Psoas muscle (tissue), 8 donors: Measurements from ENCODE around the gene COBL. TPM values are rescaled to one million over a fixed set of nuclear protein-coding genes. Genes with fewer than 3 reads are reported as not detected.

Experiments
- ATAC-seq, 4 donors: fragments of 200-7000 bp; cut with Tn5 transposase; one replicate each; pipeline ENCODE4 v1.9.1; 2020; ENCODE audit warnings: moderate library complexity in 3 of 4, mild to moderate bottlenecking in 2 of 4
- DNase-seq, 2 donors: peaks; one replicate each; pipeline ENCODE4 v3.0.0-alpha.2; 2020
- H3K27ac ChIP-seq: fragments of 200-600 bp; one replicate; pipeline ENCODE4 v1.8.0; 2022
- H3K27me3 ChIP-seq, 3 donors: fragments of 200-600 bp in 1 of 3; one replicate each; pipeline versions ENCODE4 v1.6.1 to v1.8.0; 2013 to 2022; ENCODE audit warnings: low read length in 2 of 3, mild to moderate bottlenecking in 2 of 3, moderate library complexity in 1 of 3; ENCODE audit not compliant: insufficient read depth in 3 of 3
- H3K36me3 ChIP-seq, 2 donors: fragments of 200-600 bp in 1 of 2; one replicate each; pipeline versions ENCODE4 v1.6.1 to v1.8.0; 2013 to 2022; ENCODE audit warnings: low read depth in 1 of 2, mild to moderate bottlenecking in 1 of 2, moderate library complexity in 1 of 2; ENCODE audit not compliant: insufficient read depth in 1 of 2
- H3K4me1 ChIP-seq: fragments of 200-600 bp; one replicate; pipeline ENCODE4 v1.8.0; 2022
- H3K4me3 ChIP-seq: fragments of 200-600 bp; one replicate; pipeline ENCODE4 v1.8.0; 2022; ENCODE audit warnings: mild to moderate bottlenecking
- H3K9me3 ChIP-seq: fragments of 200-600 bp; one replicate; pipeline ENCODE4 v1.8.0; 2022
- WGBS, 3 donors: extraction: QIAGEN DNeasy Blood & Tissue Kit; methylation state at CpG; one replicate each; pipeline versions ENCODE4 v1.1.6 to v1.1.7; 2013; 5-methylcytosine and 5-hydroxymethylcytosine counted together
- intact Hi-C, 2 donors: fragments of 100-400 bp; cut with DNase I; formaldehyde crosslinking; loops; one replicate each; pipeline versions ENCODE4 v1.11.0 to v1.14.2; 2022
- polyA plus RNA-seq, 3 donors: library from polyadenylated mRNA; stranded (reverse); fragments of 200-250 nt; gene quantifications; one replicate each; pipeline ENCODE4 v1.2.3, GENCODE V29; 2013
- total RNA-seq, 4 donors: library from RNA; stranded (reverse); fragmentation: NEBNext Ultra II Directional in 2 of 4; extraction: Animal tissue kit (Norgen Biotek cat#: 25700) in 2 of 4; gene quantifications; one replicate each; pipeline versions ENCODE4 v1.2.1 to v1.2.4, GENCODE V29; 2021 to 2023
- TF ChIP-seq, protein P1 (sequence below): fragments of 200-600 bp; IDR thresholded peaks from one replicate; pipeline ENCODE4 v1.8.0; 2022; ENCODE audit warnings: antibody characterized with exemption
- donor health status: healthy with polysubstance abuse.
- donor health status: DM: no; HTN: no; CAD: no; lungs with moderate emphysema.
- donor health status: Bipolar disorder and iron deficiency.
- donor health status: healthy.
- donor health status: DM: yes; HTN: yes; CAD: no.
- donor health status: DM: no; HTN: no; CAD: no.
- donor health status: DM: no; HTN: no; CAD: no.
- donor health status: DM: yes; HTN: yes; CAD: no.

Gene COBL
- total and polyA plus RNA-seq, 7 donors: 57.5 to 139 (median 115) TPM

DNA sequence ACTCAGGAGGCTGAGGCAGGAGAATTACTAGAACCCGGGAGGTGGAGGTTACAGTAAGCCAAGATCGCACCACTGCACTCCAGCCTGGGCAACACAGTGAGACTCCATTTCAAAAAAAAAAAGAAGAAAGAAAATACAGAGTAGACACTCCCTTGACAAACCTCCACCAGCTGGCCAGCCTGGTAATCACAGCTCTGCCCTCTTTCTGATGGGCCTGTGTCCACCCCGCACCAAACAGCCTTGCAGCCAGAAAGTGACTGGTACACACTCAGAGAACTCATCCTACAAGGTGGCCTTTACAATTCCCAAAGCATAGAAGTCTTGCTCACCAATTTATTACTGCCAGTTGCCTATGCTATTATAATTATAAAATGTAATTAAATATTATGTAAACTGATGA lies 66.6 kb downstream of the COBL start:
- no peaks in the 10 kb centered on the region for H3K27me3 ChIP-seq
- peaks cover 53% of the 10 kb centered on the region for H3K4me1 ChIP-seq
- TF ChIP-seq, protein P1, sequence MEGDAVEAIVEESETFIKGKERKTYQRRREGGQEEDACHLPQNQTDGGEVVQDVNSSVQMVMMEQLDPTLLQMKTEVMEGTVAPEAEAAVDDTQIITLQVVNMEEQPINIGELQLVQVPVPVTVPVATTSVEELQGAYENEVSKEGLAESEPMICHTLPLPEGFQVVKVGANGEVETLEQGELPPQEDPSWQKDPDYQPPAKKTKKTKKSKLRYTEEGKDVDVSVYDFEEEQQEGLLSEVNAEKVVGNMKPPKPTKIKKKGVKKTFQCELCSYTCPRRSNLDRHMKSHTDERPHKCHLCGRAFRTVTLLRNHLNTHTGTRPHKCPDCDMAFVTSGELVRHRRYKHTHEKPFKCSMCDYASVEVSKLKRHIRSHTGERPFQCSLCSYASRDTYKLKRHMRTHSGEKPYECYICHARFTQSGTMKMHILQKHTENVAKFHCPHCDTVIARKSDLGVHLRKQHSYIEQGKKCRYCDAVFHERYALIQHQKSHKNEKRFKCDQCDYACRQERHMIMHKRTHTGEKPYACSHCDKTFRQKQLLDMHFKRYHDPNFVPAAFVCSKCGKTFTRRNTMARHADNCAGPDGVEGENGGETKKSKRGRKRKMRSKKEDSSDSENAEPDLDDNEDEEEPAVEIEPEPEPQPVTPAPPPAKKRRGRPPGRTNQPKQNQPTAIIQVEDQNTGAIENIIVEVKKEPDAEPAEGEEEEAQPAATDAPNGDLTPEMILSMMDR: no peak
- H3K4me3 ChIP-seq: no peak overlapping the region
- 74 to 88% (median 88%) methylated on average over 3 of the region's 3 CpGs for WGBS, 3 donors
- DNase-seq (no peak), ATAC-seq (peak in 2 of 4 donors; percentile 53 to 59)
- no peaks in the 10 kb centered on the region for H3K9me3 ChIP-seq
- no peaks in the 10 kb centered on the region for H3K36me3 ChIP-seq
- intact Hi-C loops: no loop called here
- no peak overlapping the region for H3K27ac ChIP-seq

DNA sequence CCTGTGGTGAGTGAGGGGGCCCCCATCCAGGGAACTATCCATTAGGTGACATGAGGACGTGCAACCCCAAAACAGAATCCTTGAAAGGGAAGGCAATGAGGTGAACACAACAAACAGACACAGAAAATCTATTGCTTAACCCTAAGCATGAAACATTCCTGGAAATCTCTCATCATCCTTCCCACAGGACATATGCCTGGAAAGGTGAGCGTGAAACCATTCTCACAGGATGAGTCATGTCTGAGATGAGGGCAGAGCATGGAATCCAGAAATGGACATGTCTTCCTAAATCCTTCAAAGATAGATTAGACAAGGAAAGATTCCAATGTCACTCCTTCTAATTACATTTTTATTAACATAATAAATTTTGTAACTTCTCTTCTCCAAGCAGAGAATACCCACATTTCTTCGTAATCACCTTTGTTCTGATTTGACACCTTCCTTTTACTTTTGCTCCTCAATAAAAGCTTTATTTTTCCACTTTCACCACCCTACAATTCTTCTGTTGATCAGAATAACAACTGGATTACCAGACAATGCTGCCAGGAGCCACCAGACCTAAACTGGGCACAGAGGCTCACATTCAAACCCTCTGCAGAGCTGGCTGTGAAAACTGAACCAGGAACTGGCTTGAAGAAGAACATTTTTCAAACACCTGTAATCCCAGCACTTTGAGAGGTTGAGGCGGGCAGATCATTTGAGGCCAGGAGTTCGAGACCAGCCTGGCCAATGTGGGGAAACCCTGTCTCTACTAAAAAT lies 67.2 kb downstream of the COBL start:
- 71 to 76% (median 74%) methylated on average over 5 of the region's 5 CpGs for WGBS, 3 donors

DNA sequence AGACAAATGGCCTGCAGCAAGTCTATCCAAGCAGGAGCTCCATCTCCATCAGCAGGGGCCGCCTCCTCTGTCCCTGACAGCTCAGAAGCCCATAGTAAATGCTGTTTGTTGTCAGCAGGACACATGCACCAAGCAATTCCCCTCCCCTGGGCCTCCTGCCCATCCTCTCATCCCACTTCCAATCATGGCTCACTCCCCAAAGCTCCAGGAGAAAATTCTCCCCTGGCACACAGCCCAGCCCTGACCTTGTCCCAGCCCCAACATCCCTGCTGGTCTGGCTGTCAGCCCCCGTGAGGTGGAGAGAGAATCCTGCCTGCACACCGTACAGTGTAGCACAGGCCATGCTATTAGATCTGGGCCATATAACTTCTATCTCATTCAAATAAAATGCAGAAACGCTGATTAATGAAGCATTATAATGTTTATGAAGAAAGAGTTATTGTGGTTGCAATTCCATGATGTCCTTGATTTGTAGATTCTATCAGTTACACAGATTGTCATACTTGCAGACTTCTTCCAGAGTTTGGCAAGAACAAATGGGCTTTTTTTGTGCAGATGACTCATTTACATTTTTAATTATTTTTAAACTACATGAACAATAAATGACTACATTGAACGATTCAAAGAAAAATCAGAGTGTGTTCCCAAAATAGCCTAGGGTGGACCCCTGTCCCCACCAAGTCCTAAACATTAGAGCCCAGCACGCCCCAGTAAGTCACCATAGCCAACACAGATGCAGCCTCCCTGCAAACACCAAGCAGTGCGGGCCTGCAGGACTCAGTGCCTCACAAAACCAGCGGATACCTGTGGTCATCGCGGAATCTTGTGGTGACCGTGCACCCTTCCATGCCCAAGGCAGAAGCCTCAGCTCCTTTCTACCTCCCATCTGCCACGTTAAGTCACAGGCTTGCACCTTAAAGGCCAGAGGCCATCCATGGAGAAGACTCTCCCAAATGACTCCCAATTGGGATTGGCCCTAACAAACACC lies 70.1 kb downstream of the COBL start:
- Histone ChIP-seq H3K4me3 (no peak overlapping the region), H3K27ac (no peak overlapping the region), H3K36me3 (no peaks in the 10 kb centered on the region), H3K27me3 (no peaks in the 10 kb centered on the region), H3K9me3 (no peaks in the 10 kb centered on the region), H3K4me1 (peaks cover 46% of the 10 kb centered on the region)
- ATAC-seq (peak; percentile 32 to 66 (median 56)), DNase-seq (peak in 1 of 2 donors; percentile 45)
- 64 to 70% (median 65%) methylated on average over 12 of the region's 12 CpGs for WGBS, 3 donors
- intact Hi-C loops: no loop called here
- TF ChIP-seq, protein P1: no peak

More for the DNA sequence above, 67.2 kb downstream of the COBL start:
- Histone ChIP-seq H3K27ac (no peak overlapping the region), H3K9me3 (no peaks in the 10 kb centered on the region), H3K36me3 (no peaks in the 10 kb centered on the region), H3K4me1 (peaks cover 51% of the 10 kb centered on the region), H3K4me3 (no peak overlapping the region), H3K27me3 (no peaks in the 10 kb centered on the region)
- TF ChIP-seq, protein P1: no peak
- ATAC-seq (peak; percentile 40 to 84 (median 67)), DNase-seq (no peak)
- intact Hi-C loops: no loop called here

DNA sequence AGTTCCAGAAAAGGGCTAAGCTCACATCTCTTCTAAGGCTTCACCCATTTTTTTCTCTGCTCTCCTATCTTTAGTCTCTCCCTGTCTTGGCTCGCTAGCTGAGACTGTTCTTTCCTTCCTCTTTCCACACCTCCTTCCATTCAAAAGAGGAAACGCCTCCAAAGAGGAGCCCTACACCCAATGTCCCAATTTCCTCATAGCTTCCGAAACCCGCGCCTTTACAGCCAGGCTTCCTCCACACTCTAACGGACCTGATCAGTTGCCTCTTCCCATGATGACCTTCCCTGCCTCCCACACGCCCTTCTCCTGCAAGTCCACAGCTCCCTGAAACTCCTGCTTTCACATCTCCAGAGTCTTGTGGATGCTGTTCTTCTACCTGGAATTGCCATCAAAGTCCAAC lies 71.7 kb downstream of the COBL start:
- Histone ChIP-seq H3K27ac (no peak overlapping the region), H3K36me3 (no peaks in the 10 kb centered on the region), H3K4me3 (no peak overlapping the region), H3K4me1 (peaks cover 34% of the 10 kb centered on the region), H3K27me3 (no peaks in the 10 kb centered on the region), H3K9me3 (no peaks in the 10 kb centered on the region)
- no peak for ATAC-seq
- WGBS, 3 donors: 87% methylated on average over 7 of the region's 7 CpGs
- intact Hi-C loops: no loop called here
- TF ChIP-seq, protein P1: no peak
- no peak for DNase-seq
